Right lung (tissue), 5 donors: ENCODE measurements around the gene LYL1. TPM values are rescaled to one million over a fixed set of nuclear protein-coding genes. Genes with fewer than 3 reads are reported as not detected.

ENCODE experiments used
- DNase-seq, 2 donors: peaks; one replicate each; pipeline ENCODE4 v3.0.0-alpha.2; 2013
- polyA plus RNA-seq, 5 donors: library from polyadenylated mRNA; unstranded; fragments of 120-200 nt; gene quantifications; one replicate each; pipeline versions ENCODE4 v1.2.1 to v1.2.3, GENCODE V29; 2013; ENCODE audit warnings: inconsistent platforms in 1 of 5, low replicate concordance in 1 of 5; ENCODE audit not compliant: insufficient read length in 5 of 5, insufficient read depth in 1 of 5

Gene LYL1
- polyA plus RNA-seq, 5 donors, result 6.2 to 13.5 (median 6.8) TPM

DNA sequence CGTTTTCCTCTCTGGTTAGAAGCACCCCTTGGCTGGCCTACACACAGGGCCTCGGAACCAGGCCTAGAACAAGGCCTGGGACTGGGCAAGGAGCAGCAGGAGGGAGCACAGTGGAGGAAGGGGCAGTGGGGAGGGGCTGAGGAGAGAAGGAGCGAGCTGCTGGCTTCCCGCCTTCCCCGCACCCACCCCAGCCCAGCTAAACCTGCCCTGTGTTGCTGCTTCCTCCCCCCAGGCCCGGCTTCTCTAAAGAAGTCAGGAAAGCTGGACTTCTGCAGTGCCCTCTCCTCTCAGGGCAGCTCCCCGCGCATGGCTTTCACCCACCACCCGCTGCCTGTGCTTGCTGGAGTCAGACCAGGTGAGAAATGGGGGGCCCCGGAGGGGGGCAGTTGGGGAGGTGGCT is 24.3 kb downstream of the LYL1 start:
- DNase-seq, result no peak

- DNase-seq, result no peak
Observed at GRCh38 chr19:13077240-13077639, 25.4 kb downstream of the LYL1 start.

GRCh38 chr19:13076787-13077186 is 25.9 kb downstream of the LYL1 start:
- no peak for DNase-seq

DNA sequence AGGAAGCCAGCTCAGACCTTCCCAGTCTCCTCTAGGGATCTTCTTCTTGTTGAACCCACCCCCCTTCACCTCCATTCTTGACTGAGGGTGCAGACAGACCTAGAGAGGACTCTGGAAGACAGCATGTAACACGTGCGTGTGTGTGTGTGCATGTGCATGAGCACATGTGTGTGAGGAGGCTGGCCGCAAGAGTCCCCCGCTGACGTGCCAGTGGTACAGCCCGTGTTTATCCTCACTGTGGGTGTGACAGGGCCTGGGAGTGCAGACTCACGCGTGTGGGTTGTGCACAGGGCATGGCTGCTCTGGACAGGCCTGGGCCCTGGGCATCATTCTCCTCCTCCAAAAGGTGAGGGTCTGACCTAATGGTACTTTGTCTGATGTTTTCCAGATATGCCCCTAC is 26.3 kb downstream of the LYL1 start:
- DNase-seq, result no peak

DNA sequence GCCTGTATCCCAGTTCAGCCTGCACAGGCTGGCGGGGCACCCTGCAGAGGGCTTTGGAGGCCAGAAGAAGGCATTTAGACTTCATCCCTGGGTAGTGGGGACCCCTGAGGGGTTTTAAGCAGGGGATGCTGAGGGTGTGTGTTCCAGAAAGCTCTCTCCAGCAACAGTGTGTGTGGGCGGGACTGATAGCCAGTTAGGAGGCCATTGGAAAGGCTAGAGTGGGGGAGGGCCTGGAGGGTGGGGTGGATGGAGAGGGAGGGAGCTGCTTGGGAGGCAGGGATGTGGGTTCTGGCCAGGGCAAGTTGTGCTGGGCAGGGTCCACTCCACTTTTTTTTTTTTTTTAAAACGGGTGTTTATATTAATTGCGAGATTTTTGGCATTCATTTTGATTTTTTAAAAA is 28.3 kb downstream of the LYL1 start:
- DNase-seq, result no peak

GRCh38 chr19:13073263-13073662 is 29.4 kb downstream of the LYL1 start:
- DNase-seq, result no peak

DNA sequence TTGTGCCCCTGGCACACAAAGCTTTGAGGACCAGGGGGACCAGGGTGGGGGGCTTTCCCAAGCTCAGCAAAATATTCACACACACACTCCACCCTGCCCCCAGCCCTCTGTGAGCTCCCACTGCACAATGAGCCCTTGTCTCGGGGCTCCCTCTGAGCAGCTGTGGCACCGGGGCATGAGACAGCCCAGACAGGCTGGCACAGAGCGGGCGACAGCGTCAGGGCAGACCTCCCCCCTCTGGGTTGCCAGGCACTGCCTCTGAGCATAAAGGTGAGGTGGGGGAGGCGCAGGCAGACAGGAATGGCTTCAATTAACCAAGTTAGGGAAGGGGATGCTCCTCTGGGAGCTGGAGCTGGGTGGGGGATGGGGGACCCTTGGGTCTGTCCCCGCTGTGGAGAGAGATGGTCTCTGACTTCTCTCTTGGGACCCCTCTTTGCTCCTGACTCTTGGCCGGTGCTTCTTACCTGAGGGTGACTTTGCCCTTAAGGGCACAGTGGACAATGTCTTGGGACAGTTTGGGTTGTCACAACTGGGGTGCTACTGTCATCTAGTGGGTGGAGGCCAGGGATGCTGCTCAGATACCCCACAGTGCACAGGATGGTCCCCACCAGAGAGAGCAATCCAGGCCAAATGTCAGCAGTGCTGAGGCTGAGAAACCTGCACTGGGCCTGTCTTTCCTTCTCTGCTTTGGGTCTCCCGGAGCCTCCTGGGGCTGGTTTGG is 30.3 kb downstream of the LYL1 start:
- no peak for DNase-seq

- DNase-seq, result no peak
Observed at GRCh38 chr19:13071444-13072187, 31.0 kb downstream of the LYL1 start.

DNA sequence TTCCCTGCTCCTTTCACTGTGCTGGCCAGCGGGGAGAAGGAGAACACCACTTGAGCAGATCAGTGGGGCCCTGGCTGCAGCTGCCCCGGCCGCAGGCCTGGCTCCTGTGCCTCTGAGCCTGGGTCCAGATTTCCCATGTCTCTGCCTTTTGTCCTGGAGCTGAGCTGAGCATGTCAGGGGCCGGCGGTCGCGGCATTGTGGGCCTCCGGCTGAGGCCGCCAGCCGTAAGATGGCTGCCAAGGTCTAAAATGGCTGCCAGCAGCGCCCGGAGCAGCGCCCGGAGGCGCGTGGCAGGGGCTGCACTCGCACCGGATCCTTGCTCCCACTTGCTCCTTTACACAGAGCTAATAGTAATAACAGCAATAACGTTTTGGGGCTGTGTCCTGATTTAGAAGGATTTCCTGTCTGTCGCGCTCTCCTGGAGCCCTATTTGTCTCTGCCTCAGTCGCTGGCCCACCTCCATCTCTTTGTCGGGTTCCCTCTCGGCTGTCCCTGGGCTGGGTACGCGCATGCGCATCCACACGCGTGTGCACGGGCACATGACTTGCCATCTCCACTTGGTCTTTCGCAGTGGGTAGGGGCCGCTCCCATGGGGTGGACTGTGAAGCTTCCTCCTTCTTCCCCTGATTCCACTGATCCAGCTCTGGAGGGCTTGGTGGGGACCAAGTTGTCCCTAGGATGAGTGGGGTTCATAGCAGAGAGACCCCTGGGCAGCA is 32.1 kb downstream of the LYL1 start:
- no peak for DNase-seq

DNA sequence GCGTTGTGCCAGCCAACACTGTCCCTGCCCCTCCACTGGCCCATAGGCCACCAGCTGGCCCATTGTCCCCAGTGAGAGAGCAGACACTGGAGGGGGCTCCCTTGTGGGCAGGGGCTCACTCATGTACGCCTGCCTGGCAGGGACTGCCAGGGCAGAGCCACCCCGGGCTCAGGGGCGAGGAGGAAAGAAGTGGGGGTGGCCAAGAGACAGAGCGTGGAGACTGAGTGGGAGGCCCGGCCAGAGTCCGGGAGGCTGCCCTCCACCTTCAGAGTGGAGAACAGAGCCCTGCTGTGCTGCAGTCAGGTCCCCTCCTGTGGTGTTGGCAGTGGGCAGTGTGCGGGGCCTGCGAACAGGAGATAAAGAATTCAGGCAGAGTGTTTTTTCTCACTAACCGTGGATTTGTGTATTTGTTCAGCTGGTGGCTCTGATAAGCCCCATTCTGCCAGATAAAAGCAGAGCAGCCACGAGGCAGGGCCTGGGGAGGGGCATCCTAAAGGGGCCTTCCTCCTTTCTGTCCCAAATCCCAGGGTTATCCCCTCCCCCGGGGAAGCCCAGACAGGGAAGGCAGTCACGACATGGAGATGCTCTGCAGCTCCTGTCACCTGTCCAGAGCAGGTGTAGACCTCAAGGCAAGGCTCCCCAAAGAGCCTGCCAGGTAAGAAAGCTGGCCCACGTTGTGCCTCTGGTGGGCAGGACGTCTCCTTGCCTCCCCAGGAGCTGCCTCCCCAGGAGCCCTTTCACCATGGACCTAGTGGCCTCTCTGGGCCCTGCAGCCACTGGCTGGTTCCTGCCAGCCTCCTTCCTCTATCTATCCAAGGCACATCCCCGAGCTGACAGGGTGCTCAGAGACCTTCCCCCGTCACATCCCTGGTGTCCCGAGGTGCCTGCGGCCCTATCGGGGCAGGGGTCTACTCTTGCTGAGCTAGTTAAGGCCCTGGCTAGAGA is 33.0 kb downstream of the LYL1 start:
- DNase-seq, result no peak

DNA sequence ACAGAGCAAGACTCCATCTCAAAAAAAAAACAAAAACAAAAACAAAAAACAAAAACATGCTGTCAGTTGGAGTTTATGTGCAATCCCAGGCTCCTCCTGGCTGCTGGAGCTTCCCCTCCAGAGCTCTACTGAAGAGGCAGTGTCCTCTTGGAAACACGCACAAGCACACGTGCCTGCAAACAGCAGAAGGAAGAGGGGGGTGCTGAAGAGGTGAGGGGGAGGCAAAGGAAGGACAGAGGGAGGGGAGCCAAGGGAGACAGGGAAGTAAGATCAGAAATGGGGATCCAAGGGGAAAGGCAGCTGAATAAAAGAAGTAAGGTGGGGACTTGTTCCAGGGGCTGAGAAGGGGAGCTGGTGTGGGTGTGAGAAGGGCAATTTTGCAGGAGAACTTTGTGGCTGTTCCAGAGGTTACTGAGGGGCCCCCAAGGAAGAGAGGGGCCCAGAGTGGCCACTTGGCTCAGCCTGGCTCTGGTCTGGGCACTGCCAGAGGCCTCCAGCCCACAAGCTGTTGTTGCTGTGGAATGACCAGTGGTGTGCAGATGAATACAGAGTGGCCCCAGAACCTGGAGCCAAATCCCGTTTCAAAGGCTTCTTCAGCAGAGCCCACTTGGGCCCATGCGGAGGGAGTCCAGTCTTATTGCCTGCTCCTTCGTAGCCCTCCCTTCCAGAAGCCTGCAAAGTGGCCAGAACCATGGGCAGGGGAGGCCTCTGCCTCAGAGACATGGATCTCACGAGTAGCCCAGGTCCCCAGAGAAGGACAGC is 34.4 kb downstream of the LYL1 start:
- no peak for DNase-seq

GRCh38 chr19:13066933-13067807 is 35.5 kb downstream of the LYL1 start:
- DNase-seq, result no peak

DNA sequence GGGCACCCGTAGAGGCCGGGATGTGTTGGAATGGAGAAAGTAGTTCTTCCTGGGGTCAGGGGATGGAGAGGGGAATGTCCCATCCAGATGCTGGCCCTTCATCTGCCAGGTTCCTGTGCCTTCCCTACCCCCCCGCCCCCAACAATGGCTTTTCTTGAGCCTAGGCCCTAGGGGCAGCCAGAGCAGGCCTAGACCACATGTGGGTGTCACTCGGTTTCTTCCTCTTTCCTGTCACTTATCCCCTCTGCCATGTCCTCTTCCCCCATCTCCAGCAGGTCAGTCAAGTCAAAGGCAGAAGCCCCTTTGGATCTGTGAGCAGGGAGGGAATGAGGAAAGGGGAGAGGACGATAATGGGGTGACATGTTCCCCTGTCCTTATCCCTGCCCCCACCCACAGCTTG is 36.4 kb downstream of the LYL1 start:
- DNase-seq, result no peak

DNA sequence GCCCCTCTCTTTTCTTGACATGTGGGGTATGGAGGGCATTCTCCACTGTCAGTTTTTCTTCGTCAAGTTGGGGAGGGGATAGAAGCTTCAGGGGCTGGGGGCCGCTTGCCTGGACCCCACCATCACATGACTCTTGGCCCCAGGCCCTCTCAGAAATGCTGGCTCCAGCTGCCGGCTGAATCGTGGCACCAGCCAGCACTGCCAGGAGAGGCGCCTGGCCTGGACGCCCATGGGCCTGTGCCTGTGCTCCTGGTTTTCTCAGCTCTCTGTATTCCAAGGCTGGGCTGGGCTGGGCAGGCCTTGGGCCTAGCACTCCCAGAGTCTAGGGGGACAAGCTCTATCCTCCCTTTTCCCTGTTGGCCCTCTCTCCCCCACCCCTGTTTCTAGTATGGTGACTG is 38.6 kb downstream of the LYL1 start:
- DNase-seq, result no peak

GRCh38 chr19:13063461-13064091 is 39.1 kb downstream of the LYL1 start:
- DNase-seq, result no peak

DNA sequence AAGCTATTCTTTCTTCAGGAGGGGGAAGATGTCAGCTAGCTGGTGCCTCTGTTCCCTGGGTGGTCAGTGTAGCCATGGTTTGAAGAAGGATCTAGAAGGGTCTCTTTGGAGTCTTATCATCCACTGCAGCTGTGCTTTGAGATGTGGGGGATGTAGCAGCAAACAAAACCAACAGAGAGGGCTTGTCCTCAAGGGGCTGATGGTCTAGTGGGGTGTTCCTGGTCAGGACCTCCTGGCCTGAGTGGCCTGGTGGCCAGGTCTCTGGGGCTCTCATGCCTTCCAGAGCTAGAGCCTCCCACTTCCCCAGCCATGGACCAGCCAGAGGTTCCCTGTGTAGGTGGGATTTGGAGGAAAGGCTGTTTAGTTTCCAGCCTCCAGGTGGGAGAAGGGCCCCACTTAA is 40.3 kb downstream of the LYL1 start:
- DNase-seq, result no peak

DNA sequence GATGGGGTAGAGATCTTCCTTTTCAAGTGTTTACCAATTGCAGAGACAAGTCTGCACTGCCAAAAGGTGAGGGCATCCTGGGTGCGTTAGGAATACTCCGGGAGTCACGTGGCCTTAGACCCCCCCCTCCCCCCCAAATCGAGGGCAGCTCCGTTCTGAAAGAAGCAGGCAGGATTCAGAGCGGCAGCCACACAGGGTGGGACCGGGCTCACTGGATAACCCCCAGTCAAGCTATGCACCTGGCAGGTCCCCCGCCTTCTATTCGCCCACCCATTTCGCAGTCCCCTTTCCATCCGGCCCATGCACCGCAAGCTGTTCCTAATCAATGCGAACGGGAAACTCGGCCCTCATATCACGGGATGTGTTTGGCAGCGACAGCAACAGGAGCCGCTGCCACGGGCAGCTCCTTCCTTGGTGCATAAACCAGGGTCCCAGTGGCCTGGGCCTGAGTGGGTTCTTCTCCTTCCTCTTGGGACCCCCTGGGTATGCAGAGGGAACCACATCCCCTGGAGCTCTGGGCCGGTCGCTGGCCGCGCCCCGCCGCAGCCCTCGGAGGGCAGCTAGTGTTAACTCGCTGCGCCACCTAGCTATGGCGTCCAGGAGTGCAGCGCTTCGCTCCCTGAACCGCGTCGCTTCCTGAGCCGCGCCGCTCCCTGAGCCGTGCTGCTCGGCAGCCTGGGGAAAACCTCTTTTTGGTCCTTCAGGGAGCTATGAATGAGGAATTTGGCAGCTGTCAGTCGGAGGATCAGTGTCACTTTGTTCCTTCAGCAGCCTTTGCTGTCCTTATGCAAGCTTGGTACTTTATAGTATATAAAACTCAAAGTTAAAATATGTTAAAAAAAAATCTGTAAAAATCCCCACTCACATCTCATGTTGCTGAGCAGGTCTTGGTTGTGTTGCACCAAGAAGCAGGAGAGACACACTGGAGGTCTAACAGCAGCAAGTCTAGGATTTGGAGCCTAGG is 41.4 kb downstream of the LYL1 start:
- peak; percentile 82 to 85 for DNase-seq
